Subcutaneous adipose tissue (tissue), 4 donors: ENCODE measurements around the gene KCNQ4. TPM values are rescaled to one million over a fixed set of nuclear protein-coding genes. Genes with fewer than 3 reads are reported as not detected.

Source experiments
- total RNA-seq, 4 donors: library from RNA; depleted of rRNA; stranded (reverse); fragments of >200 nt; gene quantifications; one replicate each; pipeline ENCODE4 v1.1.0, GENCODE V29; 2016
- TF ChIP-seq, protein P1 (sequence below): fragments of 450-650 bp; IDR thresholded peaks from one replicate; pipeline ENCODE4 v1.5.1; 2016; ENCODE audit warnings: low read depth, mild to moderate bottlenecking, control low read depth, antibody characterized with exemption, moderate library complexity

The KCNQ4 gene
- total RNA-seq, 4 donors from 2014 or later: 0.34 to 1.1 (median 0.49) TPM; not detected in 1

- TF ChIP-seq, protein P1, sequence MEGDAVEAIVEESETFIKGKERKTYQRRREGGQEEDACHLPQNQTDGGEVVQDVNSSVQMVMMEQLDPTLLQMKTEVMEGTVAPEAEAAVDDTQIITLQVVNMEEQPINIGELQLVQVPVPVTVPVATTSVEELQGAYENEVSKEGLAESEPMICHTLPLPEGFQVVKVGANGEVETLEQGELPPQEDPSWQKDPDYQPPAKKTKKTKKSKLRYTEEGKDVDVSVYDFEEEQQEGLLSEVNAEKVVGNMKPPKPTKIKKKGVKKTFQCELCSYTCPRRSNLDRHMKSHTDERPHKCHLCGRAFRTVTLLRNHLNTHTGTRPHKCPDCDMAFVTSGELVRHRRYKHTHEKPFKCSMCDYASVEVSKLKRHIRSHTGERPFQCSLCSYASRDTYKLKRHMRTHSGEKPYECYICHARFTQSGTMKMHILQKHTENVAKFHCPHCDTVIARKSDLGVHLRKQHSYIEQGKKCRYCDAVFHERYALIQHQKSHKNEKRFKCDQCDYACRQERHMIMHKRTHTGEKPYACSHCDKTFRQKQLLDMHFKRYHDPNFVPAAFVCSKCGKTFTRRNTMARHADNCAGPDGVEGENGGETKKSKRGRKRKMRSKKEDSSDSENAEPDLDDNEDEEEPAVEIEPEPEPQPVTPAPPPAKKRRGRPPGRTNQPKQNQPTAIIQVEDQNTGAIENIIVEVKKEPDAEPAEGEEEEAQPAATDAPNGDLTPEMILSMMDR: no peak
These were observed 11.6 kb downstream of the KCNQ4 start for GRCh38 chr1:40794974-40795715.

DNA sequence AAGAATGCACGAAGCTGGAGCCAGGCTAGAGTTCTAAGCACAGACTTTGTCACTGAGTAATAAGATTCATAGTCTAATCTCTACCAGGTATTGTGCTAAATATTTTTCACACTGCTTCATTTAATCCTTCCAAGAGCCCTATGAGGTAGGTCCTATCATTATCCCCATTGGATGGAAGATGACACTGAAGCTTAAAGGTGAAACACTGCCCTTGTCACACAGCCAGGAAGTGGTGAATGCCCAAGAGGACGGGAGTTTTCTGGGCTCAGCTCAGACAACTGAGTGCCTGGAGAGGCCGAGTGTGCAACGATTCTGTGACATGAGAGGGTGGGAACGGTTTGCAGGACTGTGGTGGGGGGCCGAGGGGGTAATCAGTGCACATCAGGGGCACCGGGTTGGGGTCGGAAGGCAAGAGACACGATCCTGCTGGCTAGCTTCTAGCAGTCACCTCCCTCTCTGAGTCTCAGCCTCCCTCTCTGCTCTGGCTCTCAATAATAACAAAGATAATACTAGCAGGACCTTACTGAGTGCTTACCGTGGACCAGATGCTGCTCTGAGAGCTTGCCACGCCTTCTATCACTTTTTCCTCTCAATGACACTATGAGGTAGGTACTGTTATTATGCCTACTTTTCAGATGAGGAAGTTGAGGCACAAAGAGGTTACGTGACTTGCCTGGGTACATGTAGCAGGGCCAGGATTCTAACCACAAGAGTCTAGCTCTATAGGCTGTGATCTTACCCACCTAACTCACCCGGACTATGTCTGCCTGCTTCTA lies 12.4 kb downstream of the KCNQ4 start:
- TF ChIP-seq, protein P1: no peak

- TF ChIP-seq, protein P1: no peak
These were observed 13.5 kb downstream of the KCNQ4 start for GRCh38 chr1:40796939-40797667.

DNA sequence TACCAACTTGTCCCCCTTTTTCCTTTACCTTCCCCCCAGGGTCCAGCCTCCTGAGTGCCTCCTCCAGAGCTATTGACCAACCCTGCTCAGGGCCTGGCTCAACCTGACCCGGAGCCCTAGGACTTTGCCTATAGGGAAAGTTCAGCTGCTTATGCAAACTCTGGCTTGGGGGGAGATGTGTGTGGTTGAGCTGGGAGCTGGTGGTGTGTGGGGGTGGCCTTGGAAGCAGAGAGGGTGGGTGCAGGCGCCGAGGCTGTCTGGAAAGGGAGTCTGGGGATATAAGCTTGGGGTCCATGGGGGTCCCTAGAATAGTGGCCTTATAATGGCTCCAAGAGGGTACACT lies 14.1 kb downstream of the KCNQ4 start:
- TF ChIP-seq, protein P1: no peak

DNA sequence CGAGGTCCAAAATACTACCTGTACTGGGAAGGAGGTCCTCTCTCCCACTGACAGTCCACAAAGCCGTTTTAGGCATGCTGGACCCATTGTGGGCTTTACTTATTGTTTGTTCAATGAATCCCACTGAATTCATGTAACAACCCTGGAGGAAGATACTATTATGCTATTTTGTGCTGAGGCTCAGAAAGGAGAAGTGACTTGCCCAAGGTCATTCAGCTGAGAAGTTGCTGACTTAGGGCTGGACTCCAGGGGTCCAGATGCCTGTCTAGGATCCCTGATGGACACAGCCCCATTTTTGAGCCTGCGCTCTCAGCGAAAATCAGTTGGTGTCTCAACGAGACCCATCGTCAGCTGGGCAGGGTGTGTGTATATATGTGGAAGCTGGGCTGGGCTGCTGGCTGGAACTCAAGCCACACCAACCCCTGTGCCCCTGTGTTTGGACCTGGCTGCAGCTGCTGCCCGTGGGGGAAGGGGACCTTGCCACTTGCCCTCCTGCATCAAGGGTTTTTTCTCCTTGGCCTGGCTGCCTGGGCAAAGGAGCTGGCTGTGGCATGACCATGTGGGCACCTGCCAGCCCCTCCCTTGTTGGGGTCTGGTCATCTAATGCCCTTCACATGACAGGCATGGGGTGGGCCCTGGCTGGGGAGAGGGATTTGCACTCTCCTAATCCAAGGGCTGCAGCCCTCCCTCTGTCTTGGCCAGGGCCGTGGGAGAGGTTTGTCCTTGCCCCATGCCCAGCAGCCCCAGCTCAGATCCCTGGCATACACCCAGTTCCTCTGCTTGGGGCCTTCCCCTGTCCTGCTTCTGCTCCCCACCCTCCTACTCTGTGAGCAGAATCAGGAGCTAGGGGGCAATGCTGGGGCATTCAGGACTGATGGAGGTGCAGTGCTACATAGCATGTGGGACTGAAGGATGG lies 15.0 kb downstream of the KCNQ4 start:
- TF ChIP-seq, protein P1: no peak

DNA sequence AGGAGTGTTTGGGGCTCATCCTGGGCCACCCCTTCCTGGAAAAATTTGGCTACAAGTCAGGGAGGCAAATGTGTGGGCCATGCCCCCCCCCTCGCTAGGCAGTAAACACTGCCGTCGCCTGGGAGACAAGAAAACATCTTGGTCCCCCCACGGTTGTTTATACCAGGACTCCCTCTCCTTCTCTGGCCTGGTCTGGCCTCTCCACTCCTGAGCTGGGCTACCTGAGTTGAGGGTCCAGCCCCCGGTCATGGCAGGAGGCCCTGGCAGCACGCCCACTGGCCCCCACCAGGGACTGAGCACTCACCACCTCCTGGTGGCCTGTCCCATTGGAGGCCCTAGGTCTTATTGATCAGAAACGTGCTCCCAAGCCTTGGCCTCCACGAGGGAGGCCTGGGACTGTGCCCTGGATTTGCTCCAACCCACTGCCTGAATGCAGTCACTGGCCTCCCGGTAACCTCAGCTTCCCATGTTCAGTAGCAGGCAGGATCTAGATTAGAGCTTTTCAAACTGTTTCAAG lies 15.8 kb downstream of the KCNQ4 start:
- TF ChIP-seq, protein P1: no peak
